H1 (cell line): Measurements from ENCODE around the gene CACNA1G. TPM values are rescaled to one million over a fixed set of nuclear protein-coding genes. Genes with fewer than 3 reads are reported as not detected.

ENCODE experiments used
- RFX5 ChIP-seq: IDR thresholded peaks from 2 replicates; pipeline ENCODE4 v1.6.1; 2011; ENCODE audit warnings: low read depth, low read length, improper control_type of control experiment, borderline replicate concordance
- polyA plus RNA-seq, 7 experiments: library from polyadenylated mRNA; depleted of rRNA in 3 of 7; stranded (reverse) in 5 of 7; unstranded in 2 of 7; fragments of >200 nt in 5 of 7; fragments of 200-250 nt in 2 of 7; gene quantifications; 1 replicate in 5 of 7; 2 replicates in 1 of 7; 4 replicates in 1 of 7; pipeline versions ENCODE4 v1.2.1 to v1.2.3, GENCODE V29; 2011 to 2013; ENCODE audit warnings: missing spikeins in 2 of 7, mixed read lengths in 2 of 7
- total RNA-seq: library from RNA; stranded (reverse); fragmentation: NEBNext Ultra II Directional; extraction: Animal tissue kit (Norgen Biotek cat#: 25700); gene quantifications from 2 replicates; pipeline ENCODE4 v1.2.1, GENCODE V29; 2021

CACNA1G gene
- total and polyA plus RNA-seq, 2 of the 8 experiments (the other 6 are each of a cell fraction or from before 2014, with no cell fraction given): 2.9 to 4.9 TPM

- TF ChIP-seq RFX5: no peak
Observed at GRCh38 chr17:50570528-50570927, 10.0 kb downstream of the CACNA1G start (continued).
